Astrocyte (in vitro differentiated cells and primary cell): ENCODE data around the gene SYNE1.

ENCODE experiments used
- EZH2 ChIP-seq: IDR thresholded peaks from 2 replicates; pipeline ENCODE4 v1.6.1; 2012; ENCODE audit warnings: mild to moderate bottlenecking, low read length, inconsistent platforms; ENCODE audit not compliant: insufficient read depth
- TF ChIP-seq, protein P1 (sequence below): IDR thresholded peaks from 2 replicates; pipeline ENCODE4 v1.5.1; 2011; ENCODE audit warnings: low read depth, mild to moderate bottlenecking, inconsistent platforms, low read length, moderate library complexity; ENCODE audit not compliant: insufficient read depth

DNA sequence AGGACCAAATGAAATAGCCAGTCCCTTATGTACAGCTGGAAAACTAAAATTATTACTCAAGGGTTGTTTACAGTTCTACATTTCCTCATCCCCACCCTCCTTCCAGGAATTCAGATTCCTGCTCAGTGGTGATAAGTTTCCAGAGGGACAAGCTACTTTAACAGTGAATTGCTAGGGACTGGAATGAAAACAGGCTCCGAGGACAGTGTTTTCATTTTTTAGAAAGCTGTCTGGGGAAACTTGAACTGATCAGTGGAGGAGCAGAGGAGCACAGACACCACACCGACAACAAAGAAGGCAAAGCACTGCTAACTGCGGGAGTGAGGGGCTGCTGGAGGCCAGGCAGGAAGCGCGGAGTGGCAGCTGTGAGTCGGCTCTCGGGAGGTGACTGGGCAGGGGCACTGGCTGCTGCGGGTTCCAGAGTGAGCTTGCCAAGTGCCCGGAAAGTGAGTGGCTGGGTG is 507.4 kb downstream of the SYNE1 start:
- TF ChIP-seq, protein P1, sequence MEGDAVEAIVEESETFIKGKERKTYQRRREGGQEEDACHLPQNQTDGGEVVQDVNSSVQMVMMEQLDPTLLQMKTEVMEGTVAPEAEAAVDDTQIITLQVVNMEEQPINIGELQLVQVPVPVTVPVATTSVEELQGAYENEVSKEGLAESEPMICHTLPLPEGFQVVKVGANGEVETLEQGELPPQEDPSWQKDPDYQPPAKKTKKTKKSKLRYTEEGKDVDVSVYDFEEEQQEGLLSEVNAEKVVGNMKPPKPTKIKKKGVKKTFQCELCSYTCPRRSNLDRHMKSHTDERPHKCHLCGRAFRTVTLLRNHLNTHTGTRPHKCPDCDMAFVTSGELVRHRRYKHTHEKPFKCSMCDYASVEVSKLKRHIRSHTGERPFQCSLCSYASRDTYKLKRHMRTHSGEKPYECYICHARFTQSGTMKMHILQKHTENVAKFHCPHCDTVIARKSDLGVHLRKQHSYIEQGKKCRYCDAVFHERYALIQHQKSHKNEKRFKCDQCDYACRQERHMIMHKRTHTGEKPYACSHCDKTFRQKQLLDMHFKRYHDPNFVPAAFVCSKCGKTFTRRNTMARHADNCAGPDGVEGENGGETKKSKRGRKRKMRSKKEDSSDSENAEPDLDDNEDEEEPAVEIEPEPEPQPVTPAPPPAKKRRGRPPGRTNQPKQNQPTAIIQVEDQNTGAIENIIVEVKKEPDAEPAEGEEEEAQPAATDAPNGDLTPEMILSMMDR = no peak
- TF ChIP-seq EZH2 = no peak
